ENCODE data around the gene CCDC57. TPM values are rescaled to one million over a fixed set of nuclear protein-coding genes. Genes with fewer than 3 reads are reported as not detected.
"Not testable (repeated sequence)": the region's sequence is repeated elsewhere in the genome, so short reads cannot be mapped to it uniquely, and the experiment has no call there.

The CCDC57 gene, protein sequence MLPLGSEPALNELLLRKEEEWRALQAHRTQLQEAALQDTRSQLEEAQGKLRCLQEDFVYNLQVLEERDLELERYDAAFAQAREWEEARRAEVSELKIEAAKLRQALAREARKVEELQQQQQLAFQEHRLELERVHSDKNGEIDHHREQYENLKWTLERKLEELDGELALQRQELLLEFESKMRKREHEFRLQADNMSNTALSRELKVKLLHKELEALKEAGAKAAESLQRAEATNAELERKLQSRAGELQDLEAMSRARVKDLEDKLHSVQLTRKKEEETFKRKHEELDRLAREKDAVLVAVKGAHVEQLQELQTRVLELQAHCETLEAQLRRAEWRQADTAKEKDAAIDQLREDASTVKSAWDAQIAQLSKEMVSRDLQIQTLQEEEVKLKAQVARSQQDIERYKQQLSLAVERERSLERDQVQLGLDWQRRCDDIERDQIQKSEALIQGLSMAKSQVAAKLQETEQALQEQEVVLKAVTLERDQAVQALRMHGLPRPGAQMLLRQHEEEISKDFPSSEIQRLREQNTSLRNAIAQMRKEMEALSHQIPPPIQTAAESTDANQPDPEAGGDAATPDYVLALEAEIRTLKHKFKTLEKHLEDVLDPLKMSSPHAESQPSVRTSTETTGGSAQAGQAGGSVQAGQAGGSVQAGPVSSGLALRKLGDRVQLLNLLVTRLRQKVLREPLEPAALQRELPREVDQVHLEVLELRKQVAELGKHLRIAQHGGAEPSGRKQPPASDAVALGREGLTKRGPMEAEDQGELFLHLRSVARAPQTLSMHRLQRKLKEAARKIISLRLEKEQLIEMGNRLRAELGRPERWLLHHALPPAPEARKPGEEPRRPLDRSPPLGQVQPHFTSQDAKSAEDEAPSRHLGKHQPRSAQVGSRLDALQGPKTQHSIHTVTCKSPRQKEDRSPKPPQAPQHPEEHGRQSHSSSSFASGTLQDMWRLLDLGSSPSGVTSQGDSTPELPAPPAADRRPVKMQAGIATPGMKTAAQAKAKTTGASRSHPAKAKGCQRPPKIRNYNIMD
- polyA plus RNA-seq (ENCODE audit: insufficient read length in 4 of 4) = 10 to 100 TPM; 34.6 to 52.4 (median 44.5) TPM

GRCh38 chr17:82212331-82213250 lies at the start of gene CCDC57:
Gene CCDC57 (minus strand): TSS chr17:82212842. CDS start chr17:82201944, 10,898 bp downstream.
- no peak for DNase-seq (ENCODE audit: low read depth in 4 of 4, low spot score in 3 of 4)

DNA sequence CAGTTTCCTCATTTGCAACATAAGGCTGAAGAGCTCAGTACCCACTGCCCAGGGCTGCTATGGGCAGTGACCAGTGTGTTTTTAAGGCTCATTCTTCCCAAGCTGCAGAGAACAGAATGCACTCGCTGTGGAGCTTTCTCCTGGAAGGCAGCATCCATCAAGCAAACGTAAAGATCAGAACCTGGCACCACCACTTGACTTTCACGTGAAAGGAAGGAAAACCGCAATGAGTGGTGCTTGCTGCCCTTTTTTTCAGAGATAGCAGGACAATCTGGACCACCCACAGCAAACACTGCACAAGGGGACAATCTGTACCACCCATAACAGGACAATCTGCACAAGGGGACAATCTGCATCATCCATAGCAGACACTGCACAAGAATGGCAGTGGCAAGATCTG lies 49.7 kb upstream of the CCDC57 start:
- DNase-seq (ENCODE audit: low read depth in 4 of 4, low spot score in 3 of 4) = no peak

DNA sequence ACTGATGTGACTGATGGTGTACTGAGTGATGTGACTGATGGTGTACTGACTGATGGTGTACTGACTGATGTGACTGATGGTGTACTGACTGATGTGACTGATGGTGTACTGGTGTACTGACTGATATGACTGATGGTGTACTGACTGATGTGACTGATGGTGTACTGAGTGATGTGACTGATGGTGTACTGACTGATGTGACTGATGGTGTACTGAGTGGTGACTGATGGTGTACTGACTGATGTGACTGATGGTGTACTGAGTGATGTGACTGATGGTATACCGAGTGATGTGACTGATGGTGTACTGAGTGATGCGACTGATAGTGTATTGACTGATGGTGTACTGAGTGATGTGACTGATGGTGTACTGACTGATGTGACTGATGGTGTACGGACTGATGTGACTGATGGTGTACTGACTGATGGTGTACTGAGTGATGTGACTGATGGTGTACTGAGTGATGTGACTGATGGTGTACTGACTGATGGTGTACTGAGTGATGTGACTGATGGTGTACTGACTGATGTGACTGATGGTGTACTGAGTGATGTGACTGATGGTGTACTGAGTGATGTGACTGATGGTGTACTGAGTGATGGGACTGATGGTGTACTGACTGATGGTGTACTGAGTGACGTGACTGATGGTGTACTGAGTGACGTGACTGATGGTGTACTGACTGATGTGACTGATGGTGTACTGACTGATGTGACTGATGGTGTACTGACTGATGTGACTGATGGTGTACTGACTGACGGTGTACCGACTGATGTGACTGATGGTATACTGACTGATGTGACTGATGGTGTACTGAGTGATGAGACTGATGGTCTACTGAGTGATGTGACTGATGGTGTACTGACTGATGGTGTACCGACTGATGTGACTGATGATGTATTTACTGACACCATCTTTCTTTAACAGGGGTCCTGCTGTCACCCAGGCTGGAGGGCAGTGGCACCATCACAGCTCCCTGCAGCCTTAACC lies 47.6 kb upstream of the CCDC57 start:
- not testable (repeated sequence) for DNase-seq (ENCODE audit: low read depth in 4 of 4, low spot score in 3 of 4)

GRCh38 chr17:82258555-82258954 lies 45.9 kb upstream of the CCDC57 start:
- no peak for DNase-seq (ENCODE audit: low read depth in 4 of 4, low spot score in 3 of 4)

DNA sequence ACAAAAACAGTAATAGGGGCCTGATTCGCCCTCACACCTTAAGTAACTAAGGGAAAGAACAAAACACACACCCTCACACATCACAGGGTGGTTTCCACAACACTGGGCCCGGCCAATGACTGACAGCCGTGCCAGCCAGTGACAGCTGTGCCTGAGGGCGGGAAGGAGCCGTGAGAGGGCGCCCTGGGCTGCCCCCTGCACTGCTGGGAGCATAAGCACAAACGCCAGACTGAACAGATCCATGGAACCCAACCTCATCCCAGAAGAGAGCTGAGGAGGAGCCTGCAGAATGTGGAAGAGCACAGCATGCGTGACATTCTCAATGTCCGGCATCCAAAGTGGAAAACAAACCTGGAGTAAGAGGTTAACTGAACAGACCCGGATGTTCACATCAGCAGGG lies 44.8 kb upstream of the CCDC57 start:
- DNase-seq (ENCODE audit: low read depth in 4 of 4, low spot score in 3 of 4) = no peak

GRCh38 chr17:82256242-82256885 lies 43.7 kb upstream of the CCDC57 start:
- no peak for DNase-seq (ENCODE audit: low read depth in 4 of 4, low spot score in 3 of 4)

DNA sequence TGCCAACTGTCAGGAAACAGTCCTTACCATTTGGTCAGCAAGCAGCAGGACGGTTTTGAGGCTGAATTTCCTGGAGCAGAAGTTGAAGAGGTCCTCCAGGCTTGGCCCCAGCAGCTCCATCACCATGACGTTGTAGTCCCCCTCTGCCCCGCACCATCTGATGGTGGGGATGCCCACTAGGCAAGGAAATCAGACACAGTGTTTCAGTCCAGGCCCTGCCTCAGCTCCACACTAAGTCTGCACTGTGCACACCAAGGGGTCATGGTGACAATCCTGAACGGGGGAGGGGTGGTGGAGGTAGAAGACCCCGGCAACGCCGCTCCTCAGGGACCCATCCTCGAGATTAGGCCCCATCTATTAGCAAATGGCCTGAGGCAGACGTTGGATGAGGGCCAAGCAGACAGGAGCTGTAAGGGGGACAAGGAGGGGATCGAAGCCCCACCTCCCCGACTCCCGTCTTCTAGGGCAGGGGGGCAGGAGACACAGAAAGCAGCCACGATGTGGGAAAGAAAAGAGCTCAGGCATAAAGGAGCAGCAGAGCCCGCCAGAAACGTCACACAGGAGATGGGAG lies 42.8 kb upstream of the CCDC57 start:
- DNase-seq (ENCODE audit: low read depth in 4 of 4, low spot score in 3 of 4) = no peak

GRCh38 chr17:82254746-82255145 lies 42.1 kb upstream of the CCDC57 start:
- DNase-seq (ENCODE audit: low read depth in 4 of 4, low spot score in 3 of 4) = not testable (repeated sequence)

DNA sequence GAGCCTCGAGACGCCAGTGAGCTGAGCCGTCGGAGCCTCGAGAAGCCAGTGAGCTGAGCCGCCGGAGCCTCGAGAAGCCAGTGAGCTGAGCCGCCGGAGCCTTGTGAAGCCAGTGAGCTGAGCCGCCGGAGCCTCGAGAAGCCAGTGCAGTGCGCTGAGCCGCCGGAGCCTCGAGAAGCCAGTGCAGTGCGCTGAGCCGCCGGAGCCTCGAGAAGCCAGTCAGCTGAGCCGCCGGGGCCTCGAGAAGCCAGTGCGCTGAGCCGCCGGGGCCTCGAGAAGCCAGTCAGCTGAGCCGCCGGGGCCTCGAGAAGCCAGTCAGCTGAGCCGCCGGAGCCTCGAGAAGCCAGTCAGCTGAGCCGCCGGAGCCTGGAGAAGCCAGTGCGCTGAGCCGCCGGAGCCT lies 41.5 kb upstream of the CCDC57 start:
- not testable (repeated sequence) for DNase-seq (ENCODE audit: low read depth in 4 of 4, low spot score in 3 of 4)

DNA sequence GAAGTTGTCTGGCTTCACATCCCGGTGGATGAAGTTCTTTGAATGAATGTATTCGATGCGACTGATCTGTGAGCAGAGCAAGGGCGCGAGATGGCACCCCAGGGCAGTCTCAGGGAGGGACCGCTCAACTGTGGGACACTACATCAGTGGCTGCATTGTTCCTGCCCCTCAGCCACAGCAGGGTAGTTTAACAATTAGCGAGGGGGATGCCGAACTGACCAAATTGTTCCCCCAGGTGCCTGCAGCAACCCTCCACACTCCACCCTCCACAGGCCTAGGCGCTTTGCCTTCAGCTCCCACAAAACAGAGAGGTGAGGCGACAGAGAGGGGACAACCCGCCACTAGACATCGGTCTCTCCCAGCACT lies 40.5 kb upstream of the CCDC57 start:
- DNase-seq (ENCODE audit: low read depth in 4 of 4, low spot score in 3 of 4) = no peak

- DNase-seq (ENCODE audit: low read depth in 4 of 4, low spot score in 3 of 4) = no peak
Measured at GRCh38 chr17:82252511-82253178, 40.0 kb upstream of the CCDC57 start.

GRCh38 chr17:82250868-82251500 lies 38.3 kb upstream of the CCDC57 start:
- no peak for DNase-seq (ENCODE audit: low read depth in 4 of 4, low spot score in 3 of 4)

- no peak for DNase-seq (ENCODE audit: low read depth in 4 of 4, low spot score in 3 of 4)
Measured at GRCh38 chr17:82249896-82250581, 37.4 kb upstream of the CCDC57 start.

DNA sequence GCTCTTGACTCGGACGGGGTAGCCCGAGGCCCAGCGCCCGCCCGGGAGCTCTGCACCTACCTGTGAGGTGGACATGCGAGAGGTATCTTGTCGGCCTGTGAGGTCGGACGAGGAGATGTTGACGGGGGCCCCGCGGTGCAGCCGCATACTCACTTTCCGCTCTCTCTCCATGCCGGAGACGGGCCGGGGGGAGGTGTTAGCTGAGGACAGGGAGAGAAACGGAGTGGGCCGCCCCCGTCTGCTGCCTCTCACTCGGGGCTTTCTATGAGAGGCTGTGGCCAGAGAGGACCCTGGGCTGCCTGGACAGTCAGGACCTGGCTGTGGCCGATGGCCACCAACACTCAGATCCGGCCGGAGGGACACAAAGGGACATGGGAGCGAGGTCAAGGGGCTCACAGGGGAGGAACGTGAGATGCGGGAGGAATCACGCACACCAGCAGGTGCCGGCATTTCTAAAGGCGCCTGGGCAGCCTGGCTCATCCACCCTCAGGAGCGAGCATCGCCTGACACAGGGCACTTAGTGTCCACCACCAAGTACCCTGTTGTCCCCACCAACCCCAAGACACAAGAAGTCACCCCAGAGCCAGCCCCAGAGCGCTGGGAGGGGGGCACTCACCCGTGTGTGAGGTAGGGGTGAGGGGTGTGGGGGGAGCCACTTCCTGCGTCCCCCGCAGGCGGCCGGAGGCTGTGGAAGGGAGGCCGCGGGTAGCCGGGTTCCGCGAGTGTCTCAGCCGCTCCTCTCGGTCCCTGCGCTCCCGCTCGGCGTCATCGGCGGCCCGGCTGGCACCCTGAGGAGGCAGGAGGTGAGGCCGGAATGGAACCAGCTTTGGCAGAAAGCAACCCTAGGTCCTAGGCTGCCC lies 36.4 kb upstream of the CCDC57 start:
- DNase-seq (ENCODE audit: low read depth in 4 of 4, low spot score in 3 of 4) = no peak

DNA sequence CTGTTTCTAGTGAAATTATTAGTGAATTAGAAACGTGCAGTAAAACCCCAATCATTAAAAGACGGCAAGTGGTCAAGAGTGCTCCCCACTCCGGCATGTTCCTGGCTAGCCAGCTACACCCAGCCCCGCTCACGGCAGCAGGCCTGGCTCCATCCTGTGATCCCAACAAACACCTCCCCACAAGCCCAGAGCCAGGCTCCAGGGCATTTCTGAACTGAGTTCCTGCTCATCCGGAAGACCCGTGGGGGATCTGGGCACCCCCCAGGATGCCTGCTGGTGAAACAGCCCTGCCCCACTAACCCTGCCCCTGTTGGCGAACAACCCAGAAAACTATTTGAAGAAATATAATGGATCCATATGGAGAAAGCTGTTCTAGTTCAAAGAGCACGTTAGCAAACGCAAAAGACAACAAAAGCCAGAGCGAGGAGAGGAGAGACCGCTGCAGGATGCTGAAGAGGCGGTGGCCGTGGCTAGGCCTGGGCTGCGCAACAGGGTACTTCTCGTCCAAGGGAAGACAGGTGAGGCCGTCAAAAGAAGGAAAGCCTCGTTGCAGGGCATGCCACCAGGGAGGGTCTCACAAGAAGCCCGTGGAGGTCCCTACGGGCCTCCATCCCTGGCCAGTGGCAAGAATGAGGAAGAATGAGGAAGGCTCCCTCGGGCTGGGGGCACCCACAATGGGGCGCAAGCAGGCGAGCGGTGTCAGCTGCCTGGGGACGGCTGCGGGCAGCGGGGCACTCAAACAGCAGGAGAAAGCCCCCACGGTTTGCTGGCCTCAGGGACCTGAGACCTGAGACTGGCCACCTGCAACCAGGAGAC lies 35.4 kb upstream of the CCDC57 start:
- no peak for DNase-seq (ENCODE audit: low read depth in 4 of 4, low spot score in 3 of 4)
